HG02759 (cell line): Measurements from ENCODE around the gene RIN3.

Experiments
- ATAC-seq: cut with Tn5 transposase; IDR thresholded peaks from one replicate; pipeline ENCODE4 v1.9.1; 2021; ENCODE audit warnings: mild to moderate bottlenecking, moderate library complexity; ENCODE audit not compliant: unreplicated experiment

RIN3 gene

DNA sequence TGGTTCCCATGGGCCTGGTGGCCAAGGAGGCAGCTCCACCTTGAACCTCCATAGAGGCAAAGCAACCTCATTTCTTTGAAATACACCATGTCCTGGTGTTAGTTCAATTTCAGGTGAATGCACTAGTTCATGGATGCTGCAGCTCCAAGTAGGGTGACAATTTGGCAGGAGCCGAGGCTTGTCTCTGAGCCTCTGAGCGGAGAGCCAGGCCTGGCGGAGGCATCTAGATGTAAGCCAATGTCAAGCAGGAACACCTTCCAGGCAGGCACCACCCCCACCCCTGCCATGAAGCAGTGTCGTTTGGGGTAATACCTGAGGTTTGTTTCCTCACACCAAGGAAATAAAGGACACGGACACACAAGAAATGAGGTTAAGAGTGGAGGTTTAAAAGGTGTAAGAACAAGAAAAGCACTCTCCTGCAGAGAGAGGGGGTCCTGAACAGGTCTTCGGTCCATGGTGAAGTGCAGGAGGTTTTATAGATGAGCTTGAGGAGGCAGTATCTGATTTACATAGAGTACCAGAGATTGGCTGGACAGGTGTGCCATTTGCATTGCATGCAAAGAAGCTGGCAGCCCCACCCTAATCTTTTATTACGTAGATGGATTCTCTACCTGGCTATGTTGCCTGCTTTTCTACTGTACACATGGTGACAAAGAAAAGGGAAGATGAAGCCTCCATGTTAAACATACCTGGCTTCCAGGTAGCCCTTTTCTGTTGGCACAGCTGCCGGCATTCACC lies 60.3 kb downstream of the RIN3 start:
- no peak for ATAC-seq

- no peak for ATAC-seq
Observed at GRCh38 chr14:92575061-92575747, 61.6 kb downstream of the RIN3 start.

GRCh38 chr14:92575748-92576303 lies 62.2 kb downstream of the RIN3 start:
- no peak for ATAC-seq

DNA sequence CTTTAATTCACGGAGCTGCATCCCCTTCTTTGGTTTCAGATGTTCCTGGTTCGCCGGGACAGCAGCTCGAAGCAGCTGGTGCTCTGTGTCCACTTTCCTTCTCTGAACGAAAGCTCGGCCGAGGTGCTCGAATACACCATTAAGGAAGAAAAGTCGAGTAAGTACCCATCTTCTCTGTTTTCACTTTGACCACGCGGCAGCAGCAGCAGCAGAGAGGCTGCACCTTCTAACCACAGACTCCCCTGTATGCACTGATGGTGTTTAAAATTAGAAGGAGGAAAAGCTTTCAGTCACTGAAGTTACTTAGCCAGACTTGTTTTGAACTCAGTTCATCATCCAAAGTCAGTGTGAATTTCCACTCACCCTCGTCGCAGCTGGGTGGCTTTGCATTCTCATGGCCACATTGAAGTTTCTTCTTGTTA lies 63.8 kb downstream of the RIN3 start:
- peak; percentile 88 for ATAC-seq

GRCh38 chr14:92578511-92578910 lies 64.9 kb downstream of the RIN3 start:
- ATAC-seq = no peak

- ATAC-seq = no peak
Observed at GRCh38 chr14:92579244-92579936, 65.8 kb downstream of the RIN3 start.

- ATAC-seq = no peak
Observed at GRCh38 chr14:92581206-92581605, 67.6 kb downstream of the RIN3 start.

DNA sequence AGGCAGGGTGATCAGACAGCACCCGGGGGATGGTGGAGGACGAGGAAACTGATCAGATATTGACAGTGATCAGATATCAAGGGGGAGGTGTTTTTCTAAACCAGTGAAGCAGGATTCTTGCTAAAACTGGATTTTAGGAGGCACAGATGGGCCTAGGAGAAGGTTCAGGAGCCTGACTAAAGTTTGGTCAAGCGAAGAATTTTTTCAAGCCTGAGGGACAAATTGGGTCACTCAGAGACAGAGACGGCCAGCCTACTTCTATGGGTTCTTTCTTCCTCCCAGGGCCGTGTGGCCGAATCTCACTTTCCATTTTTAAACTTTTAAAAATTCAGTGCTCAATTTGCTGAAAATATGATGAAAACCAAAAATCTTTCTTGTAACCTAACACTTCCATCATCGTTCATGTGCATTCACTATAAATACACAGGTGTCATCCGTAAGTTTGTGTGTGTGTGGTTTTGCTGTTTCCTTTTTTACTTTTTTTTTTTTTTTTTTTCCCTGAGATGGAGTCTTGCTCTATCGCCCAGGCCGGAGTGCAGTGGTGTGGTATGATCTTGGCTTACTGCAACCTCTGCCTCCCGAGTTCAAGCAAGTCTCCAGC lies 68.5 kb downstream of the RIN3 start:
- ATAC-seq = no peak

DNA sequence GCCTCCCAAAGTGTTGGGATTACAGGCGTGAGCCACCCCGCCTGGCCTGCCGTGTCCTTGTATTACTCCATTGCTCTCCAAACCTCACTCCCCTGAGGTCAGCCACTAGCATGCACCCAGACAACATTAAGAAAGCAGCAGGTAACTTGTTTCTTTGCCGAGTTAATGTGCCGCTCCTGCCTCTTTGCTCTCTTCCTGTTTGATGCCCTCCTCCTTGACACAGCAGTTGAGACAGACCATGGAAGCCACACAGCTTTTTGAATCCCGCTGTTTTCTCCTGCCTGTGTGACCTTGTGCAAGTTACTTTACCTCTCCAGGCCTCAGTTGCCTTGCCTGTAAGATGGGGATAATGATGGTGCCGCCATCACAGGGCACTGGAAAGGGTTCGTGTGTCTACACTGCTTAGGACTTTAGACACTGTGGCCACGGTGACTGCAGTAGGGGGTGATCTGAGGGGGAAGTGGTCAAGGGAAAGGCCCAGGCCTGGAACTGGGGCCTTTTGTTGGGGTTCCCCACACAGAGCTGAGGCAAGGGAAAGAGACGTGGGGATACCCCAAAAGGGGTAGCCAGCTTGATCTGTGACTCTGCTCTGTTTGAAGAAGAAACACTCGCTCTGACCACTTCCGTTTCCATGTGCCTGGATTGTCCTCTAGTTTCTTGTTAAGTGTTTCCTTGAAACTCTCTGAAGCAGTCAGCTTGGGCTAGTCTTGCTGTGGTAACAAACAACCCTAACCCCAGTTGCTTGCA lies 69.3 kb downstream of the RIN3 start:
- peak; percentile 59 for ATAC-seq

DNA sequence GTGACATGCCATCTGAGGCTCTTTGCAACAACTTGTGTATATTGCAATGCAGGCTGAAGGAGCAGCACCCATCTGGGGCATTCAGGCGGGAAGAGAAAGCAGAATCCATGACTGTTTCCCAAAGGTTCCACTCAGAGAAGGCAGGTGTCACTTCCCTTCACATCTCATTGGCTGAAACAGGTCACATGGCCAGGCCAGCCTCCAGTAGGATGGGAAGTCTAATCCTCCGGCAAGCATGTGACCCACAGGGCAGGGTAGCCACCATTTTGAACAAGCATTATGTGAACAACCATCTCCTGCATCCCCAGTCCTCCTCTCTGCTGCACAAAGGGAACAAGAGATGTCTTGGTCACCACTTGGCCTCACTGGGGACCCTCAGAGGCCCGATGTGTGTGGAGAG lies 70.6 kb downstream of the RIN3 start:
- no peak for ATAC-seq

DNA sequence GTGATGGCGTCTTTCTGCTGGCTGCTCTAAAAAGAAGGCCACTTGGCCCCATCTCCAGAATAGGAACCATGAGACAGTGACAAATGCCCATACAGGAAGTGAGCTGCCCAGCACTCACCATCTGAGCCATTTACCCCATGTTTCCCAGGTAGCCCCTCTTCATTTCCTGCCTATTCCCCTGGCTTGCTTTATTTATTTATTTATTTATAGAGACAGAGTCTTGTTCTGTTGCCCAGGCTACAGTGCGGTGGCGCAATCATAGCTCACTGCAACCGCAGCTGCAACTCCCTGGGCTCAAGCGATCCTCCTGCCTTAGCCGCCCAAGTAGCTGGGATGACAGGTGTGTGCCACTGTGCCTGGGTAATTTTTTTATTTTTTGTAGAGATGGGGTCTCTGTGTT lies 71.2 kb downstream of the RIN3 start:
- ATAC-seq = no peak

- ATAC-seq = no peak
Observed at GRCh38 chr14:92585981-92586937, 72.7 kb downstream of the RIN3 start.

GRCh38 chr14:92586963-92587699 lies 73.5 kb downstream of the RIN3 start:
- no peak for ATAC-seq

DNA sequence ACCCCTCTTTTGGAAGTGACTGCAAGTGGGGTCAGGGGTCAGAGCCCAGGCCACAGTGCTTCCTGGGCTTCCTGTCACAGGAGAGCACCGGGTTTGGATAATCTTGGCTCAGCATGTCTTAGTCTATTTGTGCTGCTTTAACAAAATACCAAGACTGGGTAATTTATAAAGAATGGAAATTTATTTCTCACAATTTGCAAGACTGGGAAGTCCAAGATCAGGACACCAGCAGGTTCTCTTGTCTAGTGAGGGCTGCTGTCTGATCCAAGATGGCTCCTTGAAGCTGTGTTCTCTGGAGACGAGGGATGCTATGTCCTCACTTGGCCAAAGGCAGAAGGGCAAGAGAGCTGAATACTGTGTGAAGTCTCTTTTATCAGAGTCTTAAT lies 74.1 kb downstream of the RIN3 start:
- no peak for ATAC-seq

DNA sequence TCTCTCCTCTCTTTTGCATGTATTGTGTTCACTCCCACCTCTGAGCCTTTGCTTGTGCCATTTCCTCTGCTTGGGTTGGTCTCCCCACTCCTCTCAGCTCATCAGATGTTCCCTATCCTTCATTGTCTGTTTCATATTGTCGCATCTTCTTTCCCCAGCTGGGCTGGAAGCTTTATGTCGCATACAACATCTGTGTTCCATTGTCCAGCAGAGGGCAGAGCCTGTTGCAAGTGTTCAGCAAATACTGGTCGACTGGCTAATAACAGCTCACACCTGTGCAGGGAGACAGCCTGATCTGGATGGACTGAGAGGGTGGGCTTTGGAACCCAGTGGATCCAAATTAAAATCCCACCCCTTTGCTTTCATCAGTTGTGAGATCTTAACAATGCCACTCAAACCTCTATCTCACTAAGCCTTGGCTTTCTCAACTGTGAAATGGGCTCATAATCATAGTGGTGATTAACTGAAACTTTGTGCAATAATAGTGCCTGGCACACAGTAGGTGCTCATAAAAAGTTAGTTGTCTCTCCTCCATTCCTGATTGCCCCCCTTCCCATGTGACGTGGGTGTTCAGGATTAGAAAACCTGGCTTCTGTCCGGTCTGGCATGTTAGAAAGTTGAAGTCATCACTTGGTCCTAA lies 75.8 kb downstream of the RIN3 start:
- ATAC-seq = no peak

GRCh38 chr14:92590176-92590575 lies 76.6 kb downstream of the RIN3 start:
- no peak for ATAC-seq

DNA sequence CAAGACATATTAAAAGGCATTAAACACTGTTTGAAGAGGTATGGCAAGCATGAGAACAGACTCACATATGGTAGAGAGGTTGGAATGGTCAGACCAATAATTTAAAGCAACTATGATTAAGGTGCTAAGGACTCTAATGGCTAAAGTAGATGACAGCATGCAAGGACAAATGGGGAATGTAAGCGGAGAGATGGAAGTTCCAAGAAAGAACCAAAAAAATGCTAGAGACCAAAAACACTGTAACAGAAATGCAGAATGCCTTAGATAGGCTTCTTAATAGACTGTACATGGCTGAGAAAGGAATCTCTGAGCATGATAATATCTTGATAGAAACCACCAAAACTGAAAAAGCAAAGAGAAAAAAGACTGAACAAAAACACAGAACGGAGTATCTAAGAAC lies 77.4 kb downstream of the RIN3 start:
- no peak for ATAC-seq

DNA sequence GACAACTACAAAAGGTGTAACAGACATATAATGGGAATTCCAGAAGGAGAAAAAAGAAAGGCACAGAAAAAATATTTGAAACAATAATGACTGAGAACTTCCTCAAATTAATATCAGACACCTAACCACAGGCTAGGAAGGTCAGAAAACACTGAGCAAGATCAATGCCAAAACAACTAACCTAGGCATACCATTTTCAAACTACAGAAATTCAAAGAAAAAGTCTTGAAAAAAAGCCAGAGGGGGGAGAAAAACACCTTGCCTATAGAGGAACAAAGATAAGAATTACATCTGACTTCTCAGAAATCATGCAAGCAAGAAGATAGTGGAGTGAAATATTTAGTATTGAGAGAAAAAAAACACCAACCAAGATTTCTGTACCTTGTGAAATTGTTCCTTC lies 77.8 kb downstream of the RIN3 start:
- no peak for ATAC-seq
